Measurements from ENCODE around the gene ALX1.

Gene ALX1

DNA sequence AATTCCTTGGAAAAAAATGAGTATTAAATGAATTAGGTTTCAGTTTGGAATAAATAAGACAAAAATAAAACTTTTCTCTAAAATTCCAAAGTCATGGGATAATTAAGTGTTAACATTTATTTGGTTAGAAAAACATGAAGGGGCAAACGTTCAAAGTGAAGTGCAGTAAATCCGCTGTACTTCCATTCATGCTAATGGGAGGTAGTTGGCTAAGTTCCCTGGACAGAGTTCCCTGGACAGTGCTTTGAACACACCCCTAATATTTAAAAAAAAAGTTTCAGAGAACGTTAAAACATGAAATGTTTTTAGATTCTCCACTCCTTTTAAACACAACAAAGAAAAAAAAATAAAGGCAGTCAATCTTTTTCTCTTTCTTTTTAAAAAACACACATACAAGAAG lies 16.3 kb downstream of the ALX1 start:
- Histone ChIP-seq H2AFZ (no peak overlapping the region), H3K79me2 (no peaks in the 10 kb centered on the region), H3K4me3 (ENCODE audit: low read depth, low read length) (no peak overlapping the region), H3K4me1 (no peaks in the 10 kb centered on the region), H3K36me3 (ENCODE audit: control insufficient read depth, insufficient read depth, low read length) (no peaks in the 10 kb centered on the region), H3K27me3 (ENCODE audit: control insufficient read depth, insufficient read depth, low read length) (peaks cover 2% of the 10 kb centered on the region), H3K9me3 (ENCODE audit: control insufficient read depth, low read length) (peaks cover 3% of the 10 kb centered on the region), H3K9ac (no peak overlapping the region), H3K4me2 (ENCODE audit: low read length) (no peak overlapping the region), H3K27ac (no peak overlapping the region)
- TF ChIP-seq, protein P1, sequence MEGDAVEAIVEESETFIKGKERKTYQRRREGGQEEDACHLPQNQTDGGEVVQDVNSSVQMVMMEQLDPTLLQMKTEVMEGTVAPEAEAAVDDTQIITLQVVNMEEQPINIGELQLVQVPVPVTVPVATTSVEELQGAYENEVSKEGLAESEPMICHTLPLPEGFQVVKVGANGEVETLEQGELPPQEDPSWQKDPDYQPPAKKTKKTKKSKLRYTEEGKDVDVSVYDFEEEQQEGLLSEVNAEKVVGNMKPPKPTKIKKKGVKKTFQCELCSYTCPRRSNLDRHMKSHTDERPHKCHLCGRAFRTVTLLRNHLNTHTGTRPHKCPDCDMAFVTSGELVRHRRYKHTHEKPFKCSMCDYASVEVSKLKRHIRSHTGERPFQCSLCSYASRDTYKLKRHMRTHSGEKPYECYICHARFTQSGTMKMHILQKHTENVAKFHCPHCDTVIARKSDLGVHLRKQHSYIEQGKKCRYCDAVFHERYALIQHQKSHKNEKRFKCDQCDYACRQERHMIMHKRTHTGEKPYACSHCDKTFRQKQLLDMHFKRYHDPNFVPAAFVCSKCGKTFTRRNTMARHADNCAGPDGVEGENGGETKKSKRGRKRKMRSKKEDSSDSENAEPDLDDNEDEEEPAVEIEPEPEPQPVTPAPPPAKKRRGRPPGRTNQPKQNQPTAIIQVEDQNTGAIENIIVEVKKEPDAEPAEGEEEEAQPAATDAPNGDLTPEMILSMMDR (IDR thresholded peaks at IDR 0.05), result no peak

DNA sequence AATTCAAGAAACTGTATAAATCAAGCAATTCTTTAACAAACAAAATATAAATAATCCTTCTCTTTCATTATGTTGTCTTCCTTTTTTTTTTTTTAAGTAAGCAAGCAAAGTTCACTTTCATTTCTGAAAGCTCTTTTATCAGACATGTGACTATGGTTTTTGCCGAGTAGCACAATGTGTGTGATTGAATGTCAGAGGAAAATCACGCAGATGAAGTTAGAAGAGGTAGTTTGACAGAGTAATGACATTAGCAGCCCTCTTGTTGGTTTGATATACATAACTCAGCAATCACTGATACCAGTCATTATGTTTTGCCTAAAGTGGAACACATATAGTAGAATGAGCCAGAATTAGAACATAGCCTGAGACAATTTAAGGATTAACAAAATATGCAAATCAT lies 19.0 kb downstream of the ALX1 start:
- no peak overlapping the region for H3K4me2 ChIP-seq (ENCODE audit: low read length)
- H3K9ac ChIP-seq, result no peak overlapping the region
- H3K27ac ChIP-seq, result no peak overlapping the region
- no peaks in the 10 kb centered on the region for H3K36me3 ChIP-seq (ENCODE audit: control insufficient read depth, insufficient read depth, low read length)
- no peaks in the 10 kb centered on the region for H3K79me2 ChIP-seq
- TF ChIP-seq, protein P1 (IDR thresholded peaks at IDR 0.05), result no peak
- peaks cover 3% of the 10 kb centered on the region for H3K9me3 ChIP-seq (ENCODE audit: control insufficient read depth, low read length)
- H3K4me3 ChIP-seq (ENCODE audit: low read depth, low read length), result no peak overlapping the region
- H2AFZ ChIP-seq, result no peak overlapping the region
- no peaks in the 10 kb centered on the region for H3K4me1 ChIP-seq
- no peaks in the 10 kb centered on the region for H3K27me3 ChIP-seq (ENCODE audit: control insufficient read depth, insufficient read depth, low read length)

DNA sequence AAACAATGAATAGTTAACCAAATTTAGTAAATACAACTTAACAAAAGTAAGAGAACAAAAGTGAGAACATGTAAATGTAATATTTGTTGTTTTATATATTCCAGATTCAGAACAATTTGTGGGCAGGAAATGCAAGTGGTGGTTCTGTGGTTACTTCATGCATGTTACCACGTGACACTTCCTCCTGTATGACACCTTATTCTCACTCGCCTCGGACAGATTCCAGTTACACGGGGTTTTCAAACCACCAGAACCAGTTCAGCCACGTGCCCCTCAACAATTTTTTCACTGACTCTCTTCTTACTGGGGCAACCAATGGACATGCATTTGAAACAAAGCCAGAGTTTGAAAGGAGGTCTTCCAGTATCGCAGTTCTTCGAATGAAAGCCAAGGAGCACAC lies 21.0 kb downstream of the ALX1 start:
- no peaks in the 10 kb centered on the region for H3K27me3 ChIP-seq (ENCODE audit: control insufficient read depth, insufficient read depth, low read length)
- TF ChIP-seq, protein P1 (IDR thresholded peaks at IDR 0.05), result no peak
- H3K4me1 ChIP-seq, result no peaks in the 10 kb centered on the region
- no peak overlapping the region for H2AFZ ChIP-seq
- H3K4me3 ChIP-seq (ENCODE audit: low read depth, low read length), result no peak overlapping the region
- H3K27ac ChIP-seq, result no peak overlapping the region
- no peak overlapping the region for H3K4me2 ChIP-seq (ENCODE audit: low read length)
- no peaks in the 10 kb centered on the region for H3K36me3 ChIP-seq (ENCODE audit: control insufficient read depth, insufficient read depth, low read length)
- no peak overlapping the region for H3K9ac ChIP-seq
- H3K79me2 ChIP-seq, result no peaks in the 10 kb centered on the region
- H3K9me3 ChIP-seq (ENCODE audit: control insufficient read depth, low read length), result peaks cover 3% of the 10 kb centered on the region

DNA sequence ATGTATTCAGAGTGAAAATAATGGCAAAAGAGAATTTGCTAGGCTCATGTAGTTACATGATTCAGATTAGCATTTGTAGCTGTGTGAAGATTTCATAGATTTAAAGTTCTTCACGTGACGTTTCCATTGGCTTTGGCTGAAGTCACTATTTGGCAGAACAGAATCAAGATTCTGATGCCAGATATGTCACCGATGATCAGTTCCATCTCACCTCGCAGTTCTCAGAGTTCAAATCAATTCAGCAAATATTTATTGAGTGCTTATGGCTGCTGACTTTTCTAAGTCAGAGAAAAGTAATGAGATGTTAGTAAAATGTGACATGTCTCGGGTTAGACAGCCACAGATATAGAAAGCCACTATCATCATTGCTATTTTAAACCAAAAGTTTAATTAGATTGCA lies 28.4 kb downstream of the ALX1 start:
- no peaks in the 10 kb centered on the region for H3K79me2 ChIP-seq
- no peaks in the 10 kb centered on the region for H3K36me3 ChIP-seq (ENCODE audit: control insufficient read depth, insufficient read depth, low read length)
- no peaks in the 10 kb centered on the region for H3K27me3 ChIP-seq (ENCODE audit: control insufficient read depth, insufficient read depth, low read length)
- no peak overlapping the region for H3K9ac ChIP-seq
- H3K4me3 ChIP-seq (ENCODE audit: low read depth, low read length), result no peak overlapping the region
- TF ChIP-seq, protein P1 (IDR thresholded peaks at IDR 0.05), result no peak
- H3K9me3 ChIP-seq (ENCODE audit: control insufficient read depth, low read length), result no peaks in the 10 kb centered on the region
- no peaks in the 10 kb centered on the region for H3K4me1 ChIP-seq
- H2AFZ ChIP-seq, result no peak overlapping the region
- H3K4me2 ChIP-seq (ENCODE audit: low read length), result no peak overlapping the region
- H3K27ac ChIP-seq, result no peak overlapping the region

DNA sequence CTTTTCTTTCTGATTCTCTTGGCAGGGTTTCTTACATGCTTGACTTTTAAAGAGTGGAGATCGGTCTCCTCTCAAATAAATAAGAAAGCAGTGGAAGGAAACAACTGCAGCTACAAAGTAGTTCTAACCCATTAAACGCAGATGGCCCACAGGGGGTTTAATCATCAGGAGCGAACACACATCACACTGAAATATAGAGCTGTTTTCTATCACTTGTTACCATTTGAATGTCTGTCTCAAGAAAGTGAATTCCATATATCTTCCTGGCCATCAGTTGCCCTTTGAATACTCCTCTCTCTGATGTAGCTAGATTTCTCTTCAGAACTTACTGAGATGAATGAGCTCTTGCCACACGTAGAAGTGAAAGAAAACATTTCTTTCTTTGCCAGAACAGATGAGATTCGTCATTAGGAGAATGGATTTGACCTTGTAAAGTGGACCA lies 29.1 kb downstream of the ALX1 start:
- H2AFZ ChIP-seq, result no peak overlapping the region
- H3K79me2 ChIP-seq, result no peaks in the 10 kb centered on the region
- H3K9ac ChIP-seq, result no peak overlapping the region
- no peaks in the 10 kb centered on the region for H3K27me3 ChIP-seq (ENCODE audit: control insufficient read depth, insufficient read depth, low read length)
- no peaks in the 10 kb centered on the region for H3K9me3 ChIP-seq (ENCODE audit: control insufficient read depth, low read length)
- H3K4me3 ChIP-seq (ENCODE audit: low read depth, low read length), result no peak overlapping the region
- H3K27ac ChIP-seq, result no peak overlapping the region
- TF ChIP-seq, protein P1 (IDR thresholded peaks at IDR 0.05), result no peak
- H3K4me1 ChIP-seq, result no peaks in the 10 kb centered on the region
- H3K36me3 ChIP-seq (ENCODE audit: control insufficient read depth, insufficient read depth, low read length), result no peaks in the 10 kb centered on the region
- no peak overlapping the region for H3K4me2 ChIP-seq (ENCODE audit: low read length)

Measured in parathyroid adenoma (tissue), 2 donors.